Pancreas (tissue), 10 donors: ENCODE results near the gene KDM4B. TPM values are rescaled to one million over a fixed set of nuclear protein-coding genes. Genes with fewer than 3 reads are reported as not detected.
A peak's percentile ranks its signal among the peaks of the same experiment; 100 is the strongest.

ENCODE experiments used
- ATAC-seq, 4 donors: fragments of 200-7000 bp; cut with Tn5 transposase; one replicate each; pipeline versions ENCODE4 v1.8.0 to v1.9.1; 2020; ENCODE audit warnings: mild to moderate bottlenecking in 4 of 4, moderate library complexity in 4 of 4
- DNase-seq, 6 donors: peaks; one replicate each; pipeline ENCODE4 v3.0.0-alpha.2; 2020
- FAIRE-seq: peaks from 2 replicates; lab custom pipeline; 2012; peaks lifted over from hg19 to GRCh38; lab: Jason Lieb, UNC
- H3K27ac ChIP-seq, 4 donors: fragments of 200-600 bp; sonication (generic); 1 replicate in 3 of 4; 2 replicates in 1 of 4; pipeline versions ENCODE4 v1.5.0 to v1.8.0; 2020
- H3K27me3 ChIP-seq, 4 donors: fragments of 200-600 bp; one replicate each; pipeline ENCODE4 v1.8.0; 2021
- H3K36me3 ChIP-seq, 3 donors: fragments of 200-600 bp; sonication (generic) in 1 of 3; one replicate each; pipeline versions ENCODE4 v1.5.0 to v1.8.0; 2020 to 2021
- H3K4me1 ChIP-seq, 3 donors: fragments of 200-600 bp; one replicate each; pipeline ENCODE4 v1.8.0; 2021
- H3K4me3 ChIP-seq, 4 donors: fragments of 200-600 bp; sonication (generic) in 2 of 4; one replicate each; pipeline versions ENCODE4 v1.5.0 to v1.8.0; 2020 to 2021
- H3K9me3 ChIP-seq, 4 donors: fragments of 200-600 bp; one replicate each; pipeline ENCODE4 v1.8.0; 2021
- CTCF ChIP-seq, 4 donors: fragments of 200-600 bp; sonication (generic) in 3 of 4; IDR thresholded peaks; one replicate each; pipeline versions ENCODE4 v1.5.0 to v1.8.0; 2021; ENCODE audit warnings: antibody characterized with exemption in 4 of 4
- WGBS, 2 donors: extraction: QIAGEN DNeasy Blood & Tissue Kit; methylation state at CpG; one replicate each; pipeline ENCODE4 v1.1.7; 2013; 5-methylcytosine and 5-hydroxymethylcytosine counted together
- intact Hi-C, 3 donors: fragments of 100-400 bp; cut with DNase I; formaldehyde crosslinking; loops; one replicate each; pipeline versions ENCODE4 v1.11.1 to v1.14.2; 2022
- polyA plus RNA-seq, 2 donors: library from polyadenylated mRNA; stranded (reverse); fragments of 200-250 nt; gene quantifications; one replicate each; pipeline ENCODE4 v1.2.3, GENCODE V29; 2013
- total RNA-seq, 6 donors: library from RNA; stranded (reverse); fragmentation: NEBNext Ultra II Directional in 4 of 6; extraction: Animal tissue kit (Norgen Biotek cat#: 25700) in 4 of 6; gene quantifications; one replicate each; pipeline versions ENCODE4 v1.2.1 to v1.2.4, GENCODE V29; 2021 to 2023
- donor health status: healthy with polysubstance abuse.
- donor health status: DM: no; HTN: no; CAD: no; lungs with moderate emphysema.
- donor health status: DM: no; HTN: no; CAD: no.
- donor health status: control.
- donor health status: control.
- donor health status: Bipolar disorder and iron deficiency.
- donor health status: DM: yes; HTN: yes; CAD: no.
- donor health status: DM: no; HTN: no; CAD: no.
- donor health status: DM: no; HTN: no; CAD: no.
- donor health status: DM: yes; HTN: yes; CAD: no.

The KDM4B gene
- total and polyA plus RNA-seq, 8 donors = 13.8 to 24.0 (median 18.5) TPM

- peaks cover 22 to 28% (median 26%) of the 10 kb centered on the region in 3 donors for H3K4me1 ChIP-seq
- FAIRE-seq (no peak), DNase-seq (no peak), ATAC-seq (no peak)
- no peaks in the 10 kb centered on the region for H3K27me3 ChIP-seq
- no peak overlapping the region for H3K27ac ChIP-seq
- intact Hi-C loops = loop anchor here in 1 of 3 donors (5.0 kb wide), 1 partner anchor 88 kb away; no protein-coding TSS in a partner anchor
- H3K4me3 ChIP-seq = no peak overlapping the region
- TF ChIP-seq CTCF (IDR thresholded peaks at IDR 0.05) = no peak
- no peaks in the 10 kb centered on the region for H3K9me3 ChIP-seq
- H3K36me3 ChIP-seq = peaks cover 0 to 5% (median 2%) of the 10 kb centered on the region in 3 donors
- 87 to 90% methylated on average over 9 of the region's 9 CpGs for WGBS, 2 donors
Measured at GRCh38 chr19:5049561-5049960, 80.6 kb downstream of the KDM4B start.

- intact Hi-C loops = loop anchor here in 1 of 3 donors (10.0 kb wide), 1 partner anchor 95 kb away; no protein-coding TSS in a partner anchor
- Histone ChIP-seq H3K36me3 (peaks cover 0 to 9% (median 2%) of the 10 kb centered on the region in 3 donors), H3K9me3 (no peaks in the 10 kb centered on the region), H3K4me3 (no peak overlapping the region), H3K27me3 (no peaks in the 10 kb centered on the region), H3K4me1 (peaks cover 22 to 28% (median 26%) of the 10 kb centered on the region in 3 donors), H3K27ac (no peak overlapping the region)
- ATAC-seq (no peak), FAIRE-seq (no peak), DNase-seq (no peak)
- TF ChIP-seq CTCF (IDR thresholded peaks at IDR 0.05) = no peak
- WGBS, 2 donors = 93 to 94% methylated on average over 16 of the region's 16 CpGs
Measured at GRCh38 chr19:5050067-5050656, 81.2 kb downstream of the KDM4B start.

GRCh38 chr19:5050905-5051304, 82.0 kb downstream of the KDM4B start:
- WGBS, 2 donors = 91 to 94% methylated on average over 16 of the region's 16 CpGs
- no peaks in the 10 kb centered on the region for H3K9me3 ChIP-seq
- intact Hi-C loops = loop anchor here in 1 of 3 donors (10.0 kb wide), 1 partner anchor 94 kb away; no protein-coding TSS in a partner anchor
- no peak overlapping the region for H3K4me3 ChIP-seq
- DNase-seq (no peak), FAIRE-seq (no peak), ATAC-seq (no peak)
- no peak overlapping the region for H3K27ac ChIP-seq
- peaks cover 18 to 24% (median 23%) of the 10 kb centered on the region in 3 donors for H3K4me1 ChIP-seq
- peaks cover 0 to 12% (median 2%) of the 10 kb centered on the region in 3 donors for H3K36me3 ChIP-seq
- no peaks in the 10 kb centered on the region for H3K27me3 ChIP-seq
- TF ChIP-seq CTCF (IDR thresholded peaks at IDR 0.05) = no peak

GRCh38 chr19:5051619-5052018, 82.7 kb downstream of the KDM4B start:
- DNase-seq (no peak), FAIRE-seq (no peak), ATAC-seq (no peak)
- Histone ChIP-seq H3K4me3 (no peak overlapping the region), H3K36me3 (peaks cover 0 to 12% (median 2%) of the 10 kb centered on the region in 3 donors), H3K4me1 (peaks cover 13 to 16% (median 16%) of the 10 kb centered on the region in 3 donors), H3K9me3 (no peaks in the 10 kb centered on the region), H3K27ac (no peak overlapping the region), H3K27me3 (no peaks in the 10 kb centered on the region)
- 89 to 92% methylated on average over 16 of the region's 16 CpGs for WGBS, 2 donors
- intact Hi-C loops = loop anchor here in 1 of 3 donors (10.0 kb wide), 1 partner anchor 93 kb away; no protein-coding TSS in a partner anchor
- no peak for TF ChIP-seq CTCF (IDR thresholded peaks at IDR 0.05)

- Histone ChIP-seq H3K4me3 (no peak overlapping the region), H3K27me3 (no peaks in the 10 kb centered on the region), H3K9me3 (no peaks in the 10 kb centered on the region), H3K36me3 (peaks cover 0 to 9% (median 2%) of the 10 kb centered on the region in 3 donors), H3K4me1 (peaks cover 4 to 8% (median 7%) of the 10 kb centered on the region in 3 donors), H3K27ac (no peak overlapping the region)
- WGBS, 2 donors = 95 to 98% methylated on average over 13 of the region's 13 CpGs
- TF ChIP-seq CTCF (IDR thresholded peaks at IDR 0.05) = no peak
- ATAC-seq (no peak), DNase-seq (peak in 1 of 6 donors; percentile 75), FAIRE-seq (no peak)
- intact Hi-C loops = loop anchor here in 1 of 3 donors (10.0 kb wide), 1 partner anchor 92 kb away; no protein-coding TSS in a partner anchor
Measured at GRCh38 chr19:5052515-5052914, 83.6 kb downstream of the KDM4B start.
